Uterus (tissue), 4 donors: ENCODE results near the gene VPS16. TPM values are rescaled to one million over a fixed set of nuclear protein-coding genes. Genes with fewer than 3 reads are reported as not detected.

Experiments used
- DNase-seq, 2 donors: peaks; one replicate each; pipeline ENCODE4 v3.0.0-alpha.2; 2019 to 2020
- H3K27ac ChIP-seq, 2 donors: fragments of 200-600 bp; sonication (generic); 1 replicate in 1 of 2; 2 replicates in 1 of 2; pipeline ENCODE4 v1.5.1; 2016 to 2018
- H3K27me3 ChIP-seq, 2 donors: fragments of 200-600 bp; sonication (generic); one replicate each; pipeline ENCODE4 v1.5.1; 2018 to 2019; ENCODE audit warnings: control low read depth in 1 of 2
- H3K36me3 ChIP-seq, 2 donors: fragments of 200-600 bp; sonication (generic); one replicate each; pipeline ENCODE4 v1.5.1; 2019; ENCODE audit warnings: control low read depth in 1 of 2
- H3K4me1 ChIP-seq, 2 donors: fragments of 200-600 bp; sonication (generic); one replicate each; pipeline ENCODE4 v1.5.1; 2018 to 2019; ENCODE audit warnings: control low read depth in 1 of 2
- H3K4me3 ChIP-seq, 2 donors: fragments of 200-600 bp; sonication (generic); 1 replicate in 1 of 2; 2 replicates in 1 of 2; pipeline ENCODE4 v1.5.1; 2018 to 2019; ENCODE audit warnings: mild to moderate bottlenecking in 1 of 2
- H3K9me3 ChIP-seq, 2 donors: fragments of 200-600 bp; sonication (generic); one replicate each; pipeline ENCODE4 v1.5.1; 2019; ENCODE audit warnings: control low read depth in 1 of 2
- POLR2A ChIP-seq, 2 donors: fragments of 450-650 bp; IDR thresholded peaks; one replicate each; pipeline ENCODE4 v1.6.1; 2016; ENCODE audit warnings: antibody characterized with exemption in 2 of 2, mild to moderate bottlenecking in 1 of 2, moderate library complexity in 1 of 2
- intact Hi-C: fragments of 100-400 bp; cut with DNase I; formaldehyde crosslinking; loops from one replicate; pipeline ENCODE4 v1.15.1; 2023; ENCODE audit warnings: low total_unique reads
- total RNA-seq, 4 donors: library from RNA; depleted of rRNA in 3 of 4; stranded (reverse); fragments of >200 nt in 3 of 4; gene quantifications; one replicate each; pipeline versions ENCODE4 v1.1.0 to v1.2.4, GENCODE V29; 2014 to 2023
- TF ChIP-seq, protein P1 (sequence below), 4 experiments: fragments of 200-600 bp in 2 of 4; fragments of 450-650 bp in 2 of 4; sonication (generic) in 2 of 4; IDR thresholded peaks; one replicate each; pipeline ENCODE4 v1.5.1; 2016 to 2019; ENCODE audit warnings: antibody characterized with exemption in 4 of 4, mild to moderate bottlenecking in 2 of 4, moderate library complexity in 1 of 4
- donor health status: DM: yes; HTN: yes; CAD: no.

VPS16 gene
- total RNA-seq, 4 donors from 2014 or later, result 5.9 to 48.6 (median 37.9) TPM

DNA sequence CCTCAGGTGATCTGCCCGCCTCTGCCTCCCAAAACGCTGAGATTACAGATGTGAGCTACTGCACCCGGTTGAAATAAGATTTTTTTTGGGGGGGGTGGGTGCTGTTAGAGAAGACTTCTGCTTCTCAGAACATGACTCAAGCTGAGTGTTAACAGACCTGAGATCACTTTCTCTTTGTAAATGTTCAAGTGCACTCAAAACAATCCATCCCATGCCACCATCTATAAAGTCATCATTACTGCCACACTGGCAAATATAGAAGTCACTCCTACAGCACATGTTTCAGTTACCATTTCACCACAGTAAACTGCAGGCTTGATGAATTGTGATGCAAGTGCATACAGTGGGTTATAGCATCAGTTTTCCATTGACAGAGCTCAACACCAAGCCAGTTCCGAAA, 9.0 kb downstream of the VPS16 start:
- no peaks in the 10 kb centered on the region for H3K9me3 ChIP-seq
- H3K36me3 ChIP-seq, result no peaks in the 10 kb centered on the region
- H3K4me1 ChIP-seq, result no peaks in the 10 kb centered on the region
- intact Hi-C loops, result no loop called here
- H3K27me3 ChIP-seq, result no peaks in the 10 kb centered on the region
- TF ChIP-seq, protein P1, sequence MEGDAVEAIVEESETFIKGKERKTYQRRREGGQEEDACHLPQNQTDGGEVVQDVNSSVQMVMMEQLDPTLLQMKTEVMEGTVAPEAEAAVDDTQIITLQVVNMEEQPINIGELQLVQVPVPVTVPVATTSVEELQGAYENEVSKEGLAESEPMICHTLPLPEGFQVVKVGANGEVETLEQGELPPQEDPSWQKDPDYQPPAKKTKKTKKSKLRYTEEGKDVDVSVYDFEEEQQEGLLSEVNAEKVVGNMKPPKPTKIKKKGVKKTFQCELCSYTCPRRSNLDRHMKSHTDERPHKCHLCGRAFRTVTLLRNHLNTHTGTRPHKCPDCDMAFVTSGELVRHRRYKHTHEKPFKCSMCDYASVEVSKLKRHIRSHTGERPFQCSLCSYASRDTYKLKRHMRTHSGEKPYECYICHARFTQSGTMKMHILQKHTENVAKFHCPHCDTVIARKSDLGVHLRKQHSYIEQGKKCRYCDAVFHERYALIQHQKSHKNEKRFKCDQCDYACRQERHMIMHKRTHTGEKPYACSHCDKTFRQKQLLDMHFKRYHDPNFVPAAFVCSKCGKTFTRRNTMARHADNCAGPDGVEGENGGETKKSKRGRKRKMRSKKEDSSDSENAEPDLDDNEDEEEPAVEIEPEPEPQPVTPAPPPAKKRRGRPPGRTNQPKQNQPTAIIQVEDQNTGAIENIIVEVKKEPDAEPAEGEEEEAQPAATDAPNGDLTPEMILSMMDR (IDR thresholded peaks at IDR 0.05), result no peak
- TF ChIP-seq POLR2A (IDR thresholded peaks at IDR 0.05), result no peak
- no peak overlapping the region for H3K4me3 ChIP-seq
- no peak overlapping the region for H3K27ac ChIP-seq
- no peak for DNase-seq

DNA sequence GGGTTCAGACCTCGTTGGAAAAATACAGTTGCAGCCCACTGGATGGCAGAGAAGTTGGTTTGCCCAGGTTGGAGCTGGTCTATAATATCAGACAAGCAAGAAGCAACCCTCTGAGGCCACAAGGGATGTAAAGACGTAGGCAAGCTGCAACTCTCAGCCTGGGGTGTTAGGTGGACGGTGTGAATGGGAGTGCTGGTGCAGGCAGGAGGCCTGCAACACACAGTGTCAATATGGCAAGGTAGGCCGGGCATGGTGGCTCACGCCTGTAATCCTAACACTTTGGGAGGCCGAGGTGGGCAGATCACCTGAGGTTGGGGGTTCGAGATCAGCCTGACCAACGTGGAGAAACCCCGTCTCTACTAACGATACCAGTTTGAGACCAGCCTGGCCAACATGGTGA, 10.5 kb downstream of the VPS16 start:
- no peak for DNase-seq
- no peak overlapping the region for H3K4me3 ChIP-seq
- intact Hi-C loops, result no loop called here

DNA sequence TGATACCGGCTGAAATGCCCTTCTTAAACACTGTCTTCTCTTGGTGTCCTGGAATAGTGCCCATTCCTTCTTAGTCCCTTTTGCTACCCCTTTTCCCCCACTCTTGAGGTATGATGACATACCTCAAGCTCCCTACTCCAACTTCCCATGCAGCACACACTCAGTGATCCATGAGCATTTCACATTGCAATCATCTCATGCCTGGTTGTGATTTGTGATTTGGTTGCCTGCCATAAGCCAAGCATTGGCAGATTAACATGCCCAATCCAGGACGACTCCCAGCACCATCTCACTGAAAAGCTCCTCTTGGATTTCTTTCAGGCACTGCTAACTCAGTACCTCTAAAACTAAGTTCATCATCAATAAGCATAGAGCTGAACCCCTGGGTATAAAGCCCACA, 18.0 kb downstream of the VPS16 start:
- H3K27me3 ChIP-seq, result no peaks in the 10 kb centered on the region
- no peaks in the 10 kb centered on the region for H3K9me3 ChIP-seq
- intact Hi-C loops, result no loop called here
- no peak for TF ChIP-seq POLR2A (IDR thresholded peaks at IDR 0.05)
- TF ChIP-seq, protein P1 (IDR thresholded peaks at IDR 0.05), result no peak
- no peaks in the 10 kb centered on the region for H3K4me1 ChIP-seq
- H3K4me3 ChIP-seq, result no peak overlapping the region
- H3K27ac ChIP-seq, result no peak overlapping the region
- H3K36me3 ChIP-seq, result no peaks in the 10 kb centered on the region
- DNase-seq, result no peak

More for the DNA sequence above, 10.5 kb downstream of the VPS16 start:
- no peaks in the 10 kb centered on the region for H3K36me3 ChIP-seq
- H3K9me3 ChIP-seq, result no peaks in the 10 kb centered on the region
- TF ChIP-seq POLR2A (IDR thresholded peaks at IDR 0.05), result no peak
- TF ChIP-seq, protein P1 (IDR thresholded peaks at IDR 0.05), result no peak
- H3K4me1 ChIP-seq, result no peaks in the 10 kb centered on the region
- no peaks in the 10 kb centered on the region for H3K27me3 ChIP-seq
- no peak overlapping the region for H3K27ac ChIP-seq

DNA sequence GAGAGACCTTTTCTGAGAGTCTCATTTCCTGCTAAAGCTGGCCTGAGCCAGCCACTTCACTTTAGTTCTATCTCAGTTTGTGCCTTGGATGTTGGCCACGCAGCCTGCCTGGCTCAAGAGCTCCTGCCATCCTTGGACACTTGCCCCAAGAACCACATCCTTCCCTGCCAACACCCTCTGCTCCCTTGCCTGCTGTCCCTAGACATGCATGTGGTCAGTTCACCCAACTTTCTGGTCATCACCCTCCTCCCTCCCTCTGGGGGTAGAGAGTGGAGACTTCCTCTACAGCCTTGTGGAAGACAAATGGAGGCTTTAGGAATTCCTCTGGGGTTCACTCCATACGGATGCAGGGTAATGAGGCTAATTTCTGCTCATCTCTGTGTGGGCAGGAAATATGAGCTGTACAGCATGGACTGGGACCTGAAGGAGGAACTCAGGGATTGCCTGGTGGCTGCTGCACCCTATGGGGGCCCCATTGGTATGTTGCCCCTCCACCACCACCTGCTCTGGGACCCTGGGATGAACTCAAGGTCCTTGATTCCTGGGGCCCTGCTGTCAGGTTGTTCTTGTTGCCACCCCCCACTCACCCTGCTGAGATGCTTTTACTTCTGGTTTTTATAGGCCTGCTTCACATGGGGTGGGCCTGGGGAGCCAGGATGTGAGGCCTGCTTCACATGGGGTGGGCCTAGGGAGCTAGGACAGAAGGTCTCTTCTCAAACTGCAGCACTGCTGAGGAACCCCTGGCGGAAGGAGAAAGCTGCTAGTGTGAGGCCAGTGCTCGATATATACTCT, 19.0 kb downstream of the VPS16 start:
- Histone ChIP-seq H3K9me3 (no peaks in the 10 kb centered on the region), H3K36me3 (no peaks in the 10 kb centered on the region), H3K27ac (no peak overlapping the region), H3K4me3 (no peak overlapping the region), H3K4me1 (no peaks in the 10 kb centered on the region), H3K27me3 (no peaks in the 10 kb centered on the region)
- TF ChIP-seq, protein P1 (IDR thresholded peaks at IDR 0.05), result no peak
- TF ChIP-seq POLR2A (IDR thresholded peaks at IDR 0.05), result no peak
- DNase-seq, result no peak
- intact Hi-C loops, result no loop called here

DNA sequence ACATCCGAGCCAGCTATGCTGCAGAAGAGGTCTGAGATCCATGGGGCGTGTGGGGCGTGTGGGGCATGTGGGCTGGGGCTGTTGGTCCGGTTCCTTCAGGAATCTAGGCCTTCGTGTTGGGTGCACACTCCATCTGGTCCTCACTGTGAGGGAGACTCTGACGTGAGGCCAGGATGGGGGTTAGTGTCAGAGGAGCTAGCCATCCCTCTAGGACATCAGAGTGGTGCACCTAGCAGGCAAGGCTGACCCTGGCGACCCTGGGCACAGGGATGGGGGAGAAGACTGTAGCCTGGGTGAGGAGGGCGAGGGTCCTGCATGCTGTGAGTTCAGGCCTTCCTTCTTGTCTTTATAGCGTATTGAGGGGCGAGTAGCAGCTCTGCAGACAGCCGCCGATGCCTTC, 24.1 kb downstream of the VPS16 start:
- Histone ChIP-seq H3K4me3 (no peak overlapping the region), H3K36me3 (no peaks in the 10 kb centered on the region), H3K27ac (no peak overlapping the region), H3K9me3 (no peaks in the 10 kb centered on the region), H3K4me1 (no peaks in the 10 kb centered on the region), H3K27me3 (no peaks in the 10 kb centered on the region)
- intact Hi-C loops, result no loop called here
- no peak for DNase-seq
- TF ChIP-seq, protein P1 (IDR thresholded peaks at IDR 0.05), result no peak
- no peak for TF ChIP-seq POLR2A (IDR thresholded peaks at IDR 0.05)
